Anterior cingulate cortex (tissue), 58 donors: Measurements from ENCODE around the gene DIPK1A.

ENCODE experiments used
- DNase-seq, 58 donors: peaks; one replicate each; lab custom pipeline; 2025; lab: John Stamatoyannopoulos, UW

Gene DIPK1A

DNA sequence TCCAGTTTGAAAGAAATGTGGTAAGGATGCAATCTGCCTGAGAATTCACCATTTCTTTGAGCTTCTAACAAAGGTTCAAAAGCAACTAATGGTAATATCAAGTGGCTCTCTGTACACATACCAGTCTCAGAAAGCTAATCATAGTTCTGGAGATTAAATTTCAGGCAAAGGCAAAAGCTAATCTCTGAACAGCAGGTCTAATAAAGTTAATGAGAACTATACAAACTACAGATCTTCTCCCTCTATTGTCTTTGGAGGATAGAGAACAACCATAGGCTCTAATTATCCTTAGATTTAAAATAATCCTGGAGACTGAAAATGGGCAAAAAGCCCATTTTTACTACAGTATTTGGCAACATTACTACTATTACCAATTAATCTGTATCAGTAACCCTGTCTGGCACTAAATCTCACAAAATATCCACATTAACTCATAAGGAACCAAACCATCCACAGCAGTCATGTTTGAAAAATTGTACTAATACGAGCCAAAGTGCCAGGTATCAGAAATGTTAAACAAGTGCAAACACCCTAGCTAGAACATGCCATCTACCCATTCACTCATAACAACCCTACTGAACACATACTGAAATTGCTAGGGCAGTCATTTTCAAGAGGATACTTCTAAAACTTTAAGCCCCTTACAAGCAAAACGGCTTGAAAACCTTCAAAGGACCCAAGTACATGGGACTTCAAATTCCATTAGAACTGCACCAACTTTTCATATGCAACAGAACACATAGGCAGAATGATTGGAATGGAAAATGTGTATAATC lies 4.8 kb downstream of the DIPK1A start:
- DNase-seq = no peak

DNA sequence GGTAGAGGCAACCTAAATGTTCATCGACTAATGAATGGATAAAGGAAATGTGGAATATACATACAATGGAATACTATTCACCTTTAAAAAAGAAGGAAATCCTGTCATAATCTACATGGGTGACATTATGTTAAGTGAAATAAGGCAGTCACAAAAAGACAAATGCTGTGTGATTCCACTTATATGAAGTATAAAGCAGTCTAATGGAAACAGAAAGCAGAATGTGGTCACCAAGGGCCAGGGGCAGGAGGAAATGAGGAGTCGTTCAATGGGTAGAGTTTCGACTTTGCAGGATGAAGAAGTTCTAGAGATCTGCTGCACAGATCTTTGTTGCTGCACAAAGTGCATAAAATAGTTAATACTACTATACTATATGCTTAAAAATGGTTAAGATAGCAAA lies 7.8 kb downstream of the DIPK1A start:
- DNase-seq = no peak

DNA sequence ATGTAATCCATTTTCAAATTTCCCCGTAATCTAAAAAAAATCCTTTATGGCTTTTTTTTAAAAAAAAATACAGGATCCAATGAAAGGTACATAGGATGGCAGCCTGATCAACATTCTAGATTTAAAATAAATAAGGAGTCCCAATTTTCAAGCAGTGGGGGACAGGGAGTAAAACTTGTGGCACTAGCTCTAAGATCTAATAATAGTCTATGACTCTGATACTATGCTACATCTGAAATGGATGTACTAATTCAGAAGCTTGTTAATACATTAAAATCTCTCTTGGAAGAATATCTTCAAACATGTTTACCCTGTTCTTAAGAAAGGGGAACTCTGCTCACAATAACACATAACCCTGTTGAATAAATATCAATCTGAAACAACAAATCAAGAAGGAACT lies 8.5 kb downstream of the DIPK1A start:
- DNase-seq = no peak

DNA sequence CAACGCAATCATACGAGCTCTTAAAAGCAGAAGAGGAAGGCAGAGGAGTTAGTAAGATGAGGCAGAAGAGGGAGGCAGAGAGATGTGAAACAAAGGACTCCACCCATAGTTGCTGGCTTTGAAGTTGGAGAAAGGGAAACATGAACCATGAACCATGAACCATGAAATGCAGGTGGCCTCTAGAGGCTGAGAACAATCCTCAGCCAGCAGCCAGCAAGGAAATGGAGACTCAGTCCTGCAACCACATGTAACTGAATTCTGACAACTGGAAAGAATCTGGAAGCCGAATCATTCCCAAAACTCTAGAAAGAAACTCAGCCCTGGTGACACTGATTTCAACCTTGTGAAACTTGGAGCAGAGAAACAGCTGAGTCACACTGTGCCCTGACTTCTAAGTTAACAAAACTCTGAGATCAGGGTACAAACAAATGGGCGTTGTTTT lies 10.1 kb downstream of the DIPK1A start:
- no peak for DNase-seq

DNA sequence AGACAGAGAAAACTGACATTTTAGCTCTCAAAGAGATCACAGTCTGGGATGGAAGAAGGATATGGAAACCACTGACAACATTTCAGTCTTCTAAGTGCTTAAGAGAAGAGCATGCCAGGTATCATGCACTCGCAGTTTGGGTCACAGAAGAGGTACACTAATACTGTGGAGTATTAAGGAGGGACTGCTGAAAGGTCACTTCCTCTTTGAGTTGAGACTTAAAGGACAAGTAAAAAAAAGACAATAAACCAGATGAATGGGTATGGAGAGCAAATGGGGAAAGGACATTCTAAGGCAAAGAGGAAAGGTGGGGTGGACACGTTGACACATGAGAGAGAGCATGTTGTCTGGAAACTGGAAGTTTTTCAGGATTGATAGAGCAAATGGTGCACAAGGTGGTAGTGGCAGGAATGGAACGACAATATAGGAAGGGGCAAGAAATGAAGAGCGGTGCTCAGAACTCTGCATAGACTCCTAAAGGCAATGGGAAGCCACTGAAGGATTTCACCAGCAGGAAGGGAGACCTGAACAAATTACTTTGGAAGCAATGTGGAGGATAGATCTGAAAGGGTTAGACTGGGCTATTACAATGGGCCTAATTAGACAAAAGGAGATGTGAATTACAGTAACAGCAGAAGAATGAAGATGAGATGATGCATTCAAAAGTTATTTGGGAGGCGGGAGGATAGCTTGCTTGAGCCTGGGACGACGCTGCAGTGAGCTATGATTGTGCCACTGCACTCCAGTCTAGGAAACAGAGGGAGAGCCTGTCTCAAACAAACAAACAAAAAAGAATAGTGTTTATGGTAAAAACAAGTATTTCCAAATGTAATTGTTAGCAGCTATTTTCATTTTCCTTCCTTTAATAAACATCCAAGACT lies 11.1 kb downstream of the DIPK1A start:
- DNase-seq = no peak

DNA sequence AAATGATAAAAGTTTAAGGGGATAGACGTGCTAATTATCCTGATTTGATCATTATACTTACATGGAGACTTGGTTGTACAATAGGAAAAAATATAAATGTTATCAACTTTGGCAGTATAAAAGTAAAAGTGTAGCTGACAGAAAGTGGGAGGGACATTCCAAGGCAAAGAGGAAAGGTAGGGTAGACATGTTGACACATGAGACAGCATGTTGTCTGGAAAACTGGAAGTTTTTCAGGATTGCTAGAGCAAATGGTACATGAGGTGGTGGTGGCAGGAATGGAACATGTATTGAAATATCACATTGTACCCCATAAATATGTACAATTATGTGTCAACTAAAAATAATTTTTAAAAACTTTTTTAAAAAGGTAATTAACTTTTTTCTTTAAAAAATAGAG lies 13.2 kb downstream of the DIPK1A start:
- no peak for DNase-seq

DNA sequence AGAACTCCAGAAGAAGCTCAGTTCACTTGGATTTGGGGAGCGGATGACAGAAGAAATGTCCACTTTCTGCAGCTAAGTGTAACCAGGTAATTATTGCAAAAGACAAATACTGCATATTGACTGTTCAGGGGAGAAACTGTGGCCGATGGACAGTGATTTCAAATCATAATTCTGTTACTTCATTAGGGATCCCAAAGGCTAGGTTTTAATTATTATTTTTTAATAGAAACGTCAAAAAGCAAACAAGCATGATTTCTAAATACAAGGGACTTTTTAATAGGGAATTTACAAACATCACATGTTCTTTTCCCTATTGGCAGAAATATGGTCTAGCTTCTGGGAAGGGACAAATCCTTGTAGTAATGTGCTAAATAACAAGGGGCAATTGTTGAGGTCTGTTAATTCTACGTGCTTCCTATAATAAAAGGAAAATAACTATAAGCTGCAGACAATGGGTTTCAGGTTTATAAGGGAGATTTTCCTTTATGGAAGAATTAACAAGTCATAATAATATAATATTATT lies 15.5 kb downstream of the DIPK1A start:
- no peak for DNase-seq

DNA sequence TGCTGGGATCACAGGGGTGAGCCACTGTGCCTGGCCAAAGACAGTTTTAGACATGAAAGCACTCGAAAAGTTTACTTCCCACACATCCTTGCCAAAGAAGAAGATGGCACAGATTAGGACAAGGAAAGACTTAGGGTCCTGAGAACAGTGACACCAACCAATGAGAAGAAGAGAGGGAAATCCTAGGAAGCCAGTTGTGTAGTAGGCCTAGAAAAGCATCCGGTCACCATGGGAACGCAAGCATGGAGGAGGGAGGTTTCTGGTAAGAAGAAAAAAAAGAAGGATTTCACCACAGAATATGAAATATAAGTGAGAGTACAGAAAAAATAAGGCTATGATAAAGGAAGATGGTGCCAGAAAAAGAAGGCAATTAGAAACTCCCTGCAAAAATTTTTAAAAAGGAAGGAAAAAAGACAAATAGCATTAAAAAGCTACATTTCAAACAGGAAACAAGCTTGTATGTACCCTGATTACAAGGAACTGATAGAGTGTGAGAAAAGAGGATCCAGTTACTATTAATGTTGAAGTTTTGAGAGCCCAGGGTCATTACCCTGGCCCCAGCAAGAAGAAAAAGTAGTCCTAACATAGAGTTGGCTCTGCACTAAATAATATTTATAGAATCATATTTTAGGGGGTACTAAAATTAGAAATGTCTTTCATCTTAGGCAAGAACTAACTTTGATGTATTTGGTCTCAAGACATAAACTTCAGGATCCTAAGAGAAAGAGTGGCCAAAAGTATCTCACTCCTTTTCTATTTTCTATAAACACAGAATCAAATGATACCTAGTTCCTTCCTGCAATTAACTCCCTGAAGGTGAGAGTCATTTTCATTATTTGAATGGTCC lies 16.1 kb downstream of the DIPK1A start:
- DNase-seq = peak in 7 of 58 donors; percentile 18 to 53 (median 33)

DNA sequence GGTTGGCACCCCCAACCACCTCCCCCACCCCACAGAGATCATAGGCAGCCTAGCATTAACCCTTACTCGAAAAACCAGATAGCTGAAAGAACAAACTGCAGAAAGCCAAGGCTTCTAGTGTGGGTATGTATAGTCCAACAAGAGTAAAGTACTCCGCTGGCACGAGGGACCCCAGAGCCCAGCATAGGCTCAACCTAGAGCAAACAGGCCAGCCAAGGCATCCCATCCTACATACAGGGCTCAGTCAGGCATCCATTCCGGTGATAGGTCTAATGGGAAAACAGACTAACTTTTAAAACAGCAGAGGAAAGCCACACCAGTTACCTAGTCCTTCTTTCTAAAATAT lies 17.8 kb downstream of the DIPK1A start:
- DNase-seq = no peak

DNA sequence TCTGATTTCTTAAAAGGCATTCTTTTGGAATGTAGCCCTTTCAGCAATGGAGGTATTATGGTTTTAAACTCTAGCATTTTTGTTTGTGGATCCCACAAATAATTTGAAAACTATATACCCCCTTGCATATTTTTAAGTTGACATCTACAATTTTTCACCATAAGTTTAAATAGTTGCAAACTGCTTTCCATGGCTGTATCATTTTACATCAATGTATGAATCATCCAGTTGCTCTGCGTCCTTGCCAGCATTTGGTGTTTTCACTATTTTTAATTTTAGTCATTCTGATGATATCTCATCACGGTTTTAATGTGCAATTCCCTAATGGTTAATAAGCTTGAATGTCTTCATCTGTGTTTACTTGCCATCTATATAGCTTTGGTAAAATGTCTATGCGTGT lies 20.7 kb downstream of the DIPK1A start:
- DNase-seq = no peak

DNA sequence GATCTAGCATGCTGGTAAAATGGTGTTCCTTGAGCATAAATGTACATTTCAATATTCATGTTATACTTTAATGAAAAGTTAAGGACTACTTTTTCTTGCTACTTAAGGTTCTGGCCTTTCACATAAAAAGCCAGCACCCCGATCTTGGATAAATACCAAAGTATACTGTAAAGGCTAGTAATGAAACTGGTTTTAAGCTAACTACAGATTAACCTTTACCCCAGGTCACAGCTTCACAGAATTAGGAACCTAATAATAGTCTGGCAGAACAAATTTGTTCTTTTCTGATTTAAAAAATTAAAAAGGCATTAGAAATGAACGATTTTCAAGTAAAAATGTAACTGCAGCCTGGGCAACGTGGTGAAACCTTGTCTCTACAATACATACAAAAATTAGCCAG lies 23.5 kb downstream of the DIPK1A start:
- no peak for DNase-seq

DNA sequence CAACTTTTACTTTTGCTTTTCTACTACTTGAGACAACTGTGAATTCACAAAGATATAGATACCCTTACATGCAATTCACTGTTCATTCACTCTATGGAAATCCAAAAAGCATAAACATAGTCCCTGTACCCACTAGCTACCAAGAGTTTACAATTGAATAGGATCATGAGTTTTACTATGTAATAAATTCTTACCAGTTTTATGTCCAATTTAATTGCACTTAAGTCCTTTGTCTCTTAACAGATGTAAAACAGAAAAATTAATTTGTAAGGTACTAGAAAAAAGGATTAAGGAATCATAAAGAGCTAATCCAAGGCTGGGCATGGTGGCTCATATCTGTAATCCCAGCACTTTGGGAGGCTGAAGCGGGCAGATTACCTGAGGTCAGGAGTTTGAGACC lies 24.4 kb downstream of the DIPK1A start:
- no peak for DNase-seq

DNA sequence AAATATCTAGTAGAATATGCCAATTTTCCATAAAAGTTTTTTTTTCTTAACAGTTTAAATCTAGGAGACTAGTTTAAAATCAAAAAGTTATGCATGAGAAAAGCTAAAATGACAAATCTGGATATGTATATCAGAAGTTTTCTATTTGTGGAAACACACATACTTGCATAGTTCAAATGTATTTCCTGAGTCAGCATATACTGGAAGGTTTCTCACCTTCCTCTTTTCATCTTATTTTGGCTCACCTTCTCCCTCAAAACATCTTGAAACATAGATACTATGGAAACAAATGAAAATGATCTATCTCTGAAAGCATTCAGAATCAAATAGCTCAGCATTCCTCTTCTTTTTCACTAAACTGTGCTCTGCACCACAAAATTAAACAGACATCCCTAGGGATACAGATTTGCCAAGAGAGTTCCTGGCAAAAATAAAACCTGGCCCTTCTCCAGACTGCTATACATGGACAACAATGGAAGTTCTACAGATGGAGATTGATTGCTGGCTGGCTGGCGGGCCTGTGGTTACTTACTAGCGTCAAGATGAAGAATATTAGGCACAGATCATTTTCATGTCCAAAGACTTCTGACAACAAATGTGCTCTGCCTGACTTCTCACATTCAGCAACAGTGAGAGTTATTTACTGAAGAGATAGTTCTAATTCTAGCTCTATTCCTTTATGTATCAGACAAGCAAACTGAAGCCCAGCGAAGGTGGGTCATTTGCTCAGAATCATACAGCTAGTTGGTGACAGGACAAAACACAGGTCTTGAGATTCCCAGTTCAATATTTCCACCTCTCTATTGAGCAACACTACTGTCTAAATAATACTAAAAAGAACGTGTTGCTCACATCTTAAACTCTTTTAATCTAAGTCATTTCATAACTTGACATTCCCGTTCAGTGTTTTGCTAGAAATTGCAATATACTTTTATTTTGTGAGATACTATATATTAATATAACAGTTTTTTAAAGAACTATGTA lies 26.6 kb downstream of the DIPK1A start:
- DNase-seq = peak in 32 of 58 donors; percentile 10 to 77 (median 34)

DNA sequence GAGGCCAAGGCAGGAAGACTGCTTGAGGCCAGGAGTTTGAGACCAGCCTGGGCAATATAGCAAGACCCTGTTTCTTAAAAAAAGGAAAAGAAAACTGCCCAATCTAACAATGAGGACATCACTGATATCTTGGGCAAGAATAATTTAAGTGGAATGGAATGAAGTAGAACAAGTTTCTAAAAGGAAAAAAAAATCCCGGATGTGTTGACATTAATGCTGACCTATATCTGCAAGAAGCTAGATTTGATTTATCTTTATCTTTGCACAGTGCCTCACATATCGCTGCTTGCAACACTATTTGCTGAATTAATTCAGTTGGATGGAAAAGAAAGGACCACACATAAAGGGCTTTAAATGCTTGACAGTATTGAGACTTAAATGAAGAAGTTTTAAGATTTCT lies 27.8 kb downstream of the DIPK1A start:
- no peak for DNase-seq

DNA sequence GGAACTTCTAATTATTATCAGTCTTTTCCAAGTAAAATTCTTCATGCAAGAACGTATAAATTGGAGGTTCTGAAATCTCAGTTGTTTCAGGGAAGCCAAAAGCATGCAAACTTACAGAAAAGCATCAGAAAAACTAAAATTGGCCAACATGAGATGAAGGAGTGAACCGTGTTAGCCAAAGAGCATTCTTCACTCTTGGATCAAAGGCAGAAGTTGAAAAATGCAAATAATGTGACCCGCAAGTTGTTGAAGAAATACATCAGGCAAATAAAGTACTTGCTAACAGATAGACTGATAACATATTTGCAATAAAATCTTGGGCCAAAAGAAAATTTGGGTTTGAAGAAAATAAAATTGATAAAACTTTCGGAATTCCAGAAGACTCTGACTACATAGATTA lies 29.6 kb downstream of the DIPK1A start:
- DNase-seq = no peak

DNA sequence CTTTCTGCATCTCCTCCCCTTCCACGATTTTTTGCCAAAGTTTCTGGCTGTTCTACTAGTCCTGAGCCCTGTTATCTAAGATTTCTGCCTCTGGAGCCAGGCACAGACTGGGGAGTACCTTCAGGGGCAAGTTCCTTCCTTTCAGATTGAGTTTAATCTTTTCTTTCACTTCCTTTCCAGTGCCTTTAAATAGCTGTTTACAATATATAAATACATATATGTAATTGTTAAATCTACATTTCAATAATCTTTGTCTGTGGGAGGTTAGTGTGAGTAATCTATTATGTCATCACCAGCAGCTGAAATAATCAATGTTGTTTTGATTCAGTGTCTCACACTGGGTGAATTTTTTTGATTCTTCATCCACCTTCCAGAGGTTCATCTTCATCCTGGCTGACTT lies 31.8 kb downstream of the DIPK1A start:
- DNase-seq = no peak

DNA sequence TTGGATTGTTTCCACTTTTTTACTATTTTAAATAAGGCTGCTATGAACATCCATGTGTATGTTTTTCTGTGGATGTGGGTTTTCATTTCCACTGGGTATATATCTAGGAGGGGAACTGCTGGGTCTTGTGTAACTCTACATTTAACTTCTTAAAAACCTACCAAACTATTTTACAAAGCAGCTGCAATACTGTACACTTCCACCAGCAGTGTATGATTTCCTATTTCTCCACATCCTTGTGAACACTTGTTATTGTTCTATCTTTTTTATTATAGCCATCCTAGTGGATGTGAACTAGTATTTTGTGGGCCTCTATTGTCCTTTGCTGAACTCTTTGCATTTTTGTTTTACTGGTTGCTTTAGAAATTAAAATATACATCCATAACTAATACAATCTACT lies 33.4 kb downstream of the DIPK1A start:
- DNase-seq = no peak

DNA sequence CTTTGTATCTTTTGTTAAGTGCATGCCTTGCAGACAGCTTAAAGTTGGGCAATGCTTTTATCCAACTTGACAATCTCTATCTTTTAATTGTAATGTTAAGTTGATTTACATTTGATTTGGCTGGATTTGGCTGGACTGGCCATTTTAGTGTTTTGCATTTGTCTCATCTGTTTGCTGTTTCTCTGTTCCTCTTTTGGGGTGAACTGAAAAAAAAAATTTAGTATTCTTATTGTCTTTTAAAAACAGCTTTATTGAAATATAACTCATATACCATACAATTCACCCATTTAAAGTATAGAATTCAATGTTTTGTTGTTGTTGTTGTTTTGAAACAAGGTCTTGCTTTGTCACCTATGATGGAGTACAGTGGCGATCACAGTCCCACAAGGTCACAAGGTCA lies 34.4 kb downstream of the DIPK1A start:
- no peak for DNase-seq

DNA sequence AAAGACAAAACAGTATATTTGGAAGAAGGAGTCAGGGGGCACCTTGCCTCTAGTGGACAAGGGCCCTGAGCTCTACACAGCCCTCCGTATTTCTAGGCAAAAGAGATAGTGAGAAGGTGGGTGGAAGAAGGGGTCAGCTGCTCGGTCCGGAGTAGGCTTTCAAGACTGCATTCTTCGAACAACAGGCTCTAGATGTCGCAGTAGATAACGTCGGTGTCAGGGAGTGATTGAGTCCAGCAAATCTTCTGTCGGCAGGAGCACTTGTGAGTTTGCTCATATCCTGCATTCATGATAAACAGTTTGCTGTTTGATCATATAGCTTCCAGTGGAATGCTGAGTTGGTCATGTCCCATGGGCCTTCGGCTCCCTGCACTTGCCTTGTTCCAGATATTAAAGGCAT lies 36.8 kb downstream of the DIPK1A start:
- DNase-seq = no peak

DNA sequence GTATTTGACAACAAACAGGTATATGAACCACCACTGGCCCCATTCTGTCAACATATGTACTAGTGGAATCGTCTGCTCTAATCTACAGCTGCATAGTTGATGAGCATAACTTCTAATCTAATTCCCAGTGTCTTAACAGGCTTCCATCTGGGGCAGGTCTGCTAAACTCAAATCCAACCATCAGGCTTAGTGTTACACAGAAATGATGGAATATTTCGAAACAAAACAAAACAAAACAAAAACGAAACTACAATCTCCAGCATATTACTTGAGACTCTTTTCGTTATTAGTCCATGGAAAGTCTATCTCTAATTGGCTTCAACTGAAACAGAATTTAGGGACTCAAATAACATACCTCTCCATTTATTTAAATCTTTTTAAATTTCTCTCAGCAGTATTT lies 37.6 kb downstream of the DIPK1A start:
- no peak for DNase-seq
